Upper lobe of right lung (tissue), 1 donor: ENCODE measurements around the gene SYNE1. TPM values are rescaled to one million over a fixed set of nuclear protein-coding genes. Genes with fewer than 3 reads are reported as not detected.

Source experiments
- ATAC-seq: fragments of 200-7000 bp; cut with Tn5 transposase; one replicate; pipeline ENCODE4 v1.9.1; 2020; ENCODE audit warnings: mild to moderate bottlenecking, moderate library complexity
- DNase-seq: peaks from one replicate; pipeline ENCODE4 v3.0.0-alpha.2; 2020
- H3K27ac ChIP-seq: fragments of 200-600 bp; one replicate; pipeline ENCODE4 v1.8.0; 2022
- H3K27me3 ChIP-seq: fragments of 200-600 bp; one replicate; pipeline ENCODE4 v1.8.0; 2022; ENCODE audit warnings: mild to moderate bottlenecking
- H3K36me3 ChIP-seq: fragments of 200-600 bp; one replicate; pipeline ENCODE4 v1.8.0; 2022
- H3K4me1 ChIP-seq: fragments of 200-600 bp; one replicate; pipeline ENCODE4 v1.8.0; 2022
- H3K4me3 ChIP-seq: fragments of 200-600 bp; one replicate; pipeline ENCODE4 v1.8.0; 2022; ENCODE audit warnings: mild to moderate bottlenecking
- H3K9me3 ChIP-seq: fragments of 200-600 bp; one replicate; pipeline ENCODE4 v1.8.0; 2022
- CTCF ChIP-seq: fragments of 200-600 bp; IDR thresholded peaks from one replicate; pipeline ENCODE4 v1.8.0; 2022; ENCODE audit warnings: antibody characterized with exemption
- intact Hi-C: fragments of 100-400 bp; cut with DNase I; formaldehyde crosslinking; loops from one replicate; pipeline ENCODE4 v1.11.0; 2022
- total RNA-seq: library from RNA; stranded (reverse); fragmentation: NEBNext Ultra II Directional; extraction: Animal tissue kit (Norgen Biotek cat#: 25700); gene quantifications from one replicate; pipeline ENCODE4 v1.2.1, GENCODE V29; 2021
- donor health status: DM: no; HTN: yes; CAD: no; lungs with severe emphysema.

Gene SYNE1
- total RNA-seq, 1 donor from 2014 or later, result 168 TPM

- ATAC-seq (no peak), DNase-seq (no peak)
- TF ChIP-seq CTCF, result no peak
- H3K27ac ChIP-seq, result peak overlapping the region; percentile 65
- intact Hi-C loops, result no loop called here
- no peak overlapping the region for H3K4me3 ChIP-seq
- H3K9me3 ChIP-seq, result no peaks in the 10 kb centered on the region
- peaks cover 7% of the 10 kb centered on the region for H3K4me1 ChIP-seq
- H3K36me3 ChIP-seq, result no peaks in the 10 kb centered on the region
- H3K27me3 ChIP-seq, result no peaks in the 10 kb centered on the region
Measured at GRCh38 chr6:152094276-152094675, 542.9 kb downstream of the SYNE1 start.

GRCh38 chr6:152093711-152094110 lies 543.5 kb downstream of the SYNE1 start:
- Histone ChIP-seq H3K4me3 (no peak overlapping the region), H3K27me3 (no peaks in the 10 kb centered on the region), H3K4me1 (peaks cover 7% of the 10 kb centered on the region), H3K27ac (no peak overlapping the region), H3K9me3 (no peaks in the 10 kb centered on the region), H3K36me3 (no peaks in the 10 kb centered on the region)
- ATAC-seq (no peak), DNase-seq (no peak)
- TF ChIP-seq CTCF, result no peak
- intact Hi-C loops, result no loop called here

- H3K27me3 ChIP-seq, result no peaks in the 10 kb centered on the region
- no peak for DNase-seq
- H3K27ac ChIP-seq, result no peak overlapping the region
- ATAC-seq, result no peak
- no peak overlapping the region for H3K4me3 ChIP-seq
- no peaks in the 10 kb centered on the region for H3K36me3 ChIP-seq
- H3K9me3 ChIP-seq, result no peaks in the 10 kb centered on the region
- H3K4me1 ChIP-seq, result peaks cover 7% of the 10 kb centered on the region
- no peak for TF ChIP-seq CTCF
- intact Hi-C loops, result no loop called here
Measured at GRCh38 chr6:152091851-152092341, 545.3 kb downstream of the SYNE1 start.

GRCh38 chr6:152091201-152091600 lies 546.0 kb downstream of the SYNE1 start:
- H3K36me3 ChIP-seq, result no peaks in the 10 kb centered on the region
- TF ChIP-seq CTCF, result no peak
- intact Hi-C loops, result no loop called here
- H3K9me3 ChIP-seq, result no peaks in the 10 kb centered on the region
- DNase-seq (no peak), ATAC-seq (no peak)
- no peaks in the 10 kb centered on the region for H3K27me3 ChIP-seq
- no peak overlapping the region for H3K4me3 ChIP-seq
- peaks cover 7% of the 10 kb centered on the region for H3K4me1 ChIP-seq
- no peak overlapping the region for H3K27ac ChIP-seq

- Histone ChIP-seq H3K4me3 (no peak overlapping the region), H3K9me3 (no peaks in the 10 kb centered on the region), H3K27me3 (no peaks in the 10 kb centered on the region), H3K36me3 (no peaks in the 10 kb centered on the region), H3K27ac (no peak overlapping the region), H3K4me1 (peaks cover 6% of the 10 kb centered on the region)
- no peak for ATAC-seq
- intact Hi-C loops, result no loop called here
- TF ChIP-seq CTCF, result no peak
- DNase-seq, result no peak
Measured at GRCh38 chr6:152089992-152090391, 547.2 kb downstream of the SYNE1 start.

- H3K27ac ChIP-seq, result no peak overlapping the region
- H3K4me1 ChIP-seq, result no peaks in the 10 kb centered on the region
- H3K36me3 ChIP-seq, result no peaks in the 10 kb centered on the region
- ATAC-seq (no peak), DNase-seq (no peak)
- intact Hi-C loops, result no loop called here
- H3K9me3 ChIP-seq, result no peaks in the 10 kb centered on the region
- H3K27me3 ChIP-seq, result no peaks in the 10 kb centered on the region
- H3K4me3 ChIP-seq, result no peak overlapping the region
- no peak for TF ChIP-seq CTCF
Measured at GRCh38 chr6:152087701-152088100, 549.5 kb downstream of the SYNE1 start.
